Measurements from ENCODE around the gene SV2A. TPM values are rescaled to one million over a fixed set of nuclear protein-coding genes. Genes with fewer than 3 reads are reported as not detected.
"Not testable (repeated sequence)": the region's sequence is repeated elsewhere in the genome, so short reads cannot be mapped to it uniquely, and the experiment has no call there.

The SV2A gene
- total RNA-seq, 2 donors from 2014 or later, result 22.7 to 24.3 TPM

- ATAC-seq (ENCODE audit: insufficient number of reproducible peaks, low FRiP score, low read depth) (no peak), DNase-seq (ENCODE audit: low spot score) (no peak)
- Histone ChIP-seq H3K9me3 (no peaks in the 10 kb centered on the region), H3K27ac (peak overlapping the region; percentile 5 to 32), H3K4me1 (ENCODE audit: control insufficient read depth in 1 of 2, low read depth in 2 of 2) (peaks cover 15 to 28% of the 10 kb centered on the region in 2 donors), H3K4me3 (no peak overlapping the region), H3K36me3 (peaks cover 28% of the 10 kb centered on the region), H3K27me3 (replicated peaks; ENCODE audit: insufficient read depth) (no peaks in the 10 kb centered on the region)
- TF ChIP-seq, protein P1, sequence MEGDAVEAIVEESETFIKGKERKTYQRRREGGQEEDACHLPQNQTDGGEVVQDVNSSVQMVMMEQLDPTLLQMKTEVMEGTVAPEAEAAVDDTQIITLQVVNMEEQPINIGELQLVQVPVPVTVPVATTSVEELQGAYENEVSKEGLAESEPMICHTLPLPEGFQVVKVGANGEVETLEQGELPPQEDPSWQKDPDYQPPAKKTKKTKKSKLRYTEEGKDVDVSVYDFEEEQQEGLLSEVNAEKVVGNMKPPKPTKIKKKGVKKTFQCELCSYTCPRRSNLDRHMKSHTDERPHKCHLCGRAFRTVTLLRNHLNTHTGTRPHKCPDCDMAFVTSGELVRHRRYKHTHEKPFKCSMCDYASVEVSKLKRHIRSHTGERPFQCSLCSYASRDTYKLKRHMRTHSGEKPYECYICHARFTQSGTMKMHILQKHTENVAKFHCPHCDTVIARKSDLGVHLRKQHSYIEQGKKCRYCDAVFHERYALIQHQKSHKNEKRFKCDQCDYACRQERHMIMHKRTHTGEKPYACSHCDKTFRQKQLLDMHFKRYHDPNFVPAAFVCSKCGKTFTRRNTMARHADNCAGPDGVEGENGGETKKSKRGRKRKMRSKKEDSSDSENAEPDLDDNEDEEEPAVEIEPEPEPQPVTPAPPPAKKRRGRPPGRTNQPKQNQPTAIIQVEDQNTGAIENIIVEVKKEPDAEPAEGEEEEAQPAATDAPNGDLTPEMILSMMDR (IDR thresholded peaks at IDR 0.05), result peak; percentile 15
These were observed 24.6 kb upstream of the SV2A start for GRCh38 chr1:149942207-149942606.

DNA sequence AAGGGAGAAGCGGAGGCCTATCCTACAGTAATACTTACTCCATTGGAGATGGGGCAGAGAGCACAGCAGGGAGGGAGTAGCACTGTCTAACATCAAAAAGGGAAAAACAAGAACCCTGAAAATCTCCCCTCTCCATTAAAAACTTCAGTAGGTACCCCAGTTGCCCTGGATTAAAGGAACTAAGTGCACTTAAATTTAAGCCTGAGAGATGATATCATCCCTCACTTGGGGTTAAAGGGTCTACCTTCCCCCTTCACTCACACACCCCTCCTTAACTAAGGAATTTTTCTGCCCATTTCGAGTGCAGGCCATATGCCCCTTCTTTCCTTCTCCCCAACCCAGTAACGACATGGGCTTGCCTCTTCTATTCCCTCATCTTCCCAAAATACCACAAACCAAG, 22.8 kb upstream of the SV2A start:
- ATAC-seq (ENCODE audit: insufficient number of reproducible peaks, low FRiP score, low read depth), result no peak
- H3K9me3 ChIP-seq, result no peaks in the 10 kb centered on the region
- H3K4me1 ChIP-seq (ENCODE audit: control insufficient read depth in 1 of 2, low read depth in 2 of 2), result peaks cover 21 to 38% of the 10 kb centered on the region in 2 donors
- TF ChIP-seq, protein P1 (IDR thresholded peaks at IDR 0.05), result no peak
- H3K4me3 ChIP-seq, result no peak overlapping the region
- H3K27ac ChIP-seq, result peak overlapping the region in 1 of 2 donors; percentile 89
- no peak for DNase-seq (ENCODE audit: low spot score)
- H3K36me3 ChIP-seq, result peaks cover 16% of the 10 kb centered on the region
- no peaks in the 10 kb centered on the region for H3K27me3 ChIP-seq (replicated peaks; ENCODE audit: insufficient read depth)

DNA sequence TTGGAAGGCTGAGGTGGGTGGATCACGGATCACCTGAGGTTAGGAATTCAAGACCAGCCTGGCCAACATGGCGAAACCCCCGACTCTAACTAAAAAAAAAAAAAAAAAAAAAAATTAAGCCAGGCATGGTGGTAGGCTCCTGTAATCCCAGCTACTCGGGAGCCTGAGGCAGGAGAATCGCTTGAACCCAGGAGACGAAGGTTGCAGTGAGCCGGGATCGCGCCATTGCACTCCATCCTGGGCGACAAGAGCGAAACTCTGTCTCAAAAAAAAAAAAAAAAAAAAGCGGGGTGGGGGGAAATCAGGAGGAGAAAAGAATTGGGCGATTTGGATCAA, 21.0 kb upstream of the SV2A start:
- Histone ChIP-seq H3K4me1 (ENCODE audit: control insufficient read depth in 1 of 2, low read depth in 2 of 2) (peaks cover 24 to 49% of the 10 kb centered on the region in 2 donors), H3K27ac (peak overlapping the region; percentile 81 to 89), H3K4me3 (peak overlapping the region; percentile 84)
- not testable (repeated sequence) for ATAC-seq (ENCODE audit: insufficient number of reproducible peaks, low FRiP score, low read depth); DNase-seq (ENCODE audit: low spot score); H3K9me3 ChIP-seq; H3K27me3 ChIP-seq (replicated peaks; ENCODE audit: insufficient read depth); H3K36me3 ChIP-seq

- Histone ChIP-seq H3K4me1 (ENCODE audit: control insufficient read depth in 1 of 2, low read depth in 2 of 2) (peaks cover 24 to 49% of the 10 kb centered on the region in 2 donors), H3K36me3 (peaks cover 10% of the 10 kb centered on the region), H3K4me3 (peak overlapping the region; percentile 84), H3K27ac (peak overlapping the region; percentile 81 to 89), H3K27me3 (replicated peaks; ENCODE audit: insufficient read depth) (no peaks in the 10 kb centered on the region), H3K9me3 (no peaks in the 10 kb centered on the region)
- ATAC-seq (ENCODE audit: insufficient number of reproducible peaks, low FRiP score, low read depth) (no peak), DNase-seq (ENCODE audit: low spot score) (no peak)
- TF ChIP-seq, protein P1 (IDR thresholded peaks at IDR 0.05), result no peak
These were observed 20.1 kb upstream of the SV2A start for GRCh38 chr1:149937759-149938158.

- Histone ChIP-seq H3K9me3 (no peaks in the 10 kb centered on the region), H3K4me1 (ENCODE audit: control insufficient read depth in 1 of 2, low read depth in 2 of 2) (peaks cover 24 to 47% of the 10 kb centered on the region in 2 donors), H3K27me3 (replicated peaks; ENCODE audit: insufficient read depth) (no peaks in the 10 kb centered on the region), H3K27ac (peak overlapping the region; percentile 81 to 89), H3K4me3 (peak overlapping the region; percentile 84), H3K36me3 (peaks cover 10% of the 10 kb centered on the region)
- ATAC-seq (ENCODE audit: insufficient number of reproducible peaks, low FRiP score, low read depth), result no peak
- DNase-seq (ENCODE audit: low spot score), result no peak
- TF ChIP-seq, protein P1 (IDR thresholded peaks at IDR 0.05), result no peak
These were observed 19.5 kb upstream of the SV2A start for GRCh38 chr1:149936992-149937705.
